PC-9 (cell line): ENCODE measurements around the gene EFHB. TPM values are rescaled to one million over a fixed set of nuclear protein-coding genes. Genes with fewer than 3 reads are reported as not detected.
A peak's percentile ranks its signal among the peaks of the same experiment; 100 is the strongest.

ENCODE experiments used
- BruUV-seq: library from RNA; stranded (reverse); fragments of 400-500 nt; replicated peaks from 2 replicates; lab custom pipeline; 2021; lab: Mats Ljungman, UMichigan
- CTCF ChIA-PET: fragments of 300-600 bp; sonication (Branson Sonifier 250); formaldehyde crosslinking; loops from one replicate; lab custom pipeline; 2022; ENCODE audit warnings: antibody characterized with exemption; lab: Charles Lee
- POLR2A ChIA-PET: fragments of 300-600 bp; sonication (Branson Sonifier 250); formaldehyde crosslinking; loops from one replicate; lab custom pipeline; 2022; ENCODE audit warnings: antibody characterized with exemption; ENCODE audit not compliant: unreplicated experiment; lab: Charles Lee
- DNase-seq, 2 experiments: peaks; one replicate each; pipeline versions ENCODE4 v3.0.0 to v3.0.0-alpha.2; 2015 to 2022; ENCODE audit warnings: mixed read lengths in 1 of 2
- H2AFZ ChIP-seq: fragments of 200-600 bp; sonication (generic); 2 replicates; pipeline ENCODE4 v1.8.1; 2017; ENCODE audit warnings: antibody characterized with exemption
- H3F3A ChIP-seq: fragments of 200-600 bp; sonication (generic); 2 replicates; pipeline ENCODE4 v1.8.1; 2017; ENCODE audit warnings: antibody characterized with exemption, mild to moderate bottlenecking, low read depth; ENCODE audit not compliant: insufficient read depth
- H3K27ac ChIP-seq: fragments of 200-600 bp; sonication (generic); 2 replicates; pipeline ENCODE4 v1.6.1; 2016; ENCODE audit warnings: mixed run types
- H3K27me3 ChIP-seq: fragments of 200-600 bp; sonication (generic); 2 replicates; pipeline ENCODE4 v1.6.1; 2016; ENCODE audit warnings: low read depth, mixed run types; ENCODE audit not compliant: insufficient read depth
- H3K36me3 ChIP-seq: fragments of 200-600 bp; sonication (generic); 2 replicates; pipeline ENCODE4 v1.6.1; 2016; ENCODE audit warnings: low read depth, mixed run types
- H3K4me1 ChIP-seq: fragments of 200-600 bp; sonication (generic); replicated peaks from 2 replicates; pipeline ENCODE4 v1.6.1; 2016; ENCODE audit warnings: mixed run types; ENCODE audit not compliant: insufficient read depth
- H3K4me2 ChIP-seq: fragments of 200-600 bp; sonication (generic); 2 replicates; pipeline ENCODE4 v1.6.1; 2017; ENCODE audit warnings: mixed run types
- H3K4me3 ChIP-seq: fragments of 200-600 bp; sonication (generic); 2 replicates; pipeline ENCODE4 v1.6.1; 2016; ENCODE audit warnings: mixed run types
- H3K79me2 ChIP-seq: fragments of 200-600 bp; sonication (generic); 2 replicates; pipeline ENCODE4 v1.6.1; 2017; ENCODE audit warnings: low read depth, mixed run types
- H3K9me2 ChIP-seq: fragments of 200-600 bp; sonication (generic); 2 replicates; pipeline ENCODE4 v1.8.1; 2017; ENCODE audit warnings: mild to moderate bottlenecking; ENCODE audit not compliant: insufficient read depth
- H3K9me3 ChIP-seq: fragments of 200-600 bp; sonication (generic); 2 replicates; pipeline ENCODE4 v1.8.1; 2016; ENCODE audit warnings: low read depth; ENCODE audit not compliant: insufficient read depth
- H4K20me1 ChIP-seq: fragments of 200-600 bp; sonication (generic); 2 replicates; pipeline ENCODE4 v1.8.1; 2017; ENCODE audit not compliant: insufficient read depth
- CTCF ChIP-seq: fragments of 200-600 bp; sonication (generic); conservative IDR thresholded peaks from 2 replicates; pipeline ENCODE4 v1.6.1; 2017; ENCODE audit warnings: mixed run types, antibody characterized with exemption, mild to moderate bottlenecking, moderate library complexity
- EZH2 ChIP-seq: fragments of 200-600 bp; sonication (generic); IDR thresholded peaks from 2 replicates; pipeline ENCODE4 v1.8.0; 2017; ENCODE audit warnings: antibody characterized with exemption, low read depth
- intact Hi-C: fragments of 100-400 bp; cut with micrococcal nuclease; formaldehyde crosslinking; loops from one replicate; pipeline ENCODE4 v1.10.0; 2022; ENCODE audit not compliant: unreplicated experiment
- total RNA-seq: library from RNA; stranded (reverse); gene quantifications from 2 replicates; pipeline ENCODE4 v1.2.3, GENCODE V29; 2021

EFHB gene
- total RNA-seq, 1 experiment from 2014 or later, result 2.8 TPM

- Histone ChIP-seq H4K20me1 (no peaks in the 10 kb centered on the region), H2AFZ (no peak overlapping the region), H3K4me1 (peaks cover 25% of the 10 kb centered on the region), H3K27me3 (no peaks in the 10 kb centered on the region), H3K9me2 (no peaks in the 10 kb centered on the region), H3K9me3 (no peaks in the 10 kb centered on the region), H3K36me3 (no peaks in the 10 kb centered on the region), H3F3A (peaks cover 18% of the 10 kb centered on the region), H3K27ac (peak overlapping the region; percentile 28), H3K79me2 (no peaks in the 10 kb centered on the region), H3K4me3 (no peak overlapping the region), H3K4me2 (peak overlapping the region; percentile 40)
- ChIA-PET POLR2A (interaction anchor here (0.6 kb wide), 4 partner anchors 34 to 316 kb away, joined by 4 to 7 read pairs (median 5); no protein-coding TSS in a partner anchor), CTCF (no interaction called here)
- no TSS peak for BruUV-seq
- TF ChIP-seq CTCF (no peak), EZH2 (no peak)
- peak in 1 of 2 experiments; percentile 70 for DNase-seq
- intact Hi-C loops, result no loop called here
These were observed 3.7 kb upstream of the EFHB start for GRCh38 chr3:19937459-19938294.

GRCh38 chr3:19932422-19932821 is 1.6 kb downstream of the EFHB start:
- peak overlapping the region; percentile 76 for H3K27ac ChIP-seq
- no peaks in the 10 kb centered on the region for H3K27me3 ChIP-seq
- H3K4me2 ChIP-seq, result peak overlapping the region; percentile 17; the same call in 1 of the 2 replicates
- H3K9me3 ChIP-seq, result no peaks in the 10 kb centered on the region
- H3K4me3 ChIP-seq, result no peak overlapping the region
- no peaks in the 10 kb centered on the region for H3K36me3 ChIP-seq
- TF ChIP-seq EZH2, result no peak
- no peak for TF ChIP-seq CTCF
- H2AFZ ChIP-seq, result no peak overlapping the region
- no peak for DNase-seq
- peaks cover 27% of the 10 kb centered on the region for H3F3A ChIP-seq
- H3K4me1 ChIP-seq, result peaks cover 25% of the 10 kb centered on the region
- BruUV-seq, result no TSS peak
- POLR2A ChIA-PET, result no interaction called here
- intact Hi-C loops, result loop anchor here (2.0 to 5.0 kb wide), 2 partner anchors 14 to 45 kb away; partner anchors contain the start of gene RAB5A
- no peaks in the 10 kb centered on the region for H3K79me2 ChIP-seq
- CTCF ChIA-PET, result no interaction called here
- H3K9me2 ChIP-seq, result no peaks in the 10 kb centered on the region
- no peaks in the 10 kb centered on the region for H4K20me1 ChIP-seq

DNA sequence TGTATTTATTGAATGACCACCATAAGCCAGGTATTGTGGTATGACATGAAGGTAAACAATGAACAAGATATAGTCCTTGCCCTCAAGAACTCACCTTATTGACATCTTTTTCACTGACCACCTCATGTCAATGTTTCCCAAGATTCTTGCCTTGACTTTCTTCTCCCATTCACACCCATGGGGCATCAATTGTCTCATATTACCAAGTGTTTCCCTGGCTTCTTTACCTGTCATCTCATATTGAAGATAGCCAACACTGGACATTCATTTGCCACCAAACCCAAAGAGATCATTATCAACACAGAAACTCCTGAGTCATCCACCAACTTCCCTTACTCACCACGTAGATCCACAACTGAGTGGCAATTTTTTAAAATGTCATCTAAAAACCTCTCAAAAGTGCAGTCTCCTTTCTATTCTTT is 2.2 kb downstream of the EFHB start:
- no TSS peak for BruUV-seq
- intact Hi-C loops, result loop anchor here (2.0 to 5.0 kb wide), 2 partner anchors 15 to 44 kb away; partner anchors contain the start of gene RAB5A
- Histone ChIP-seq H3K27ac (peak overlapping the region; percentile 76), H4K20me1 (no peaks in the 10 kb centered on the region), H3K4me2 (peak overlapping the region; percentile 17), H2AFZ (no peak overlapping the region; the same call in 1 of the 2 replicates), H3K4me3 (no peak overlapping the region), H3F3A (peaks cover 21% of the 10 kb centered on the region), H3K36me3 (no peaks in the 10 kb centered on the region), H3K27me3 (no peaks in the 10 kb centered on the region), H3K79me2 (no peaks in the 10 kb centered on the region), H3K9me2 (no peaks in the 10 kb centered on the region), H3K9me3 (no peaks in the 10 kb centered on the region), H3K4me1 (peaks cover 18% of the 10 kb centered on the region)
- CTCF ChIA-PET, result no interaction called here
- TF ChIP-seq CTCF (no peak), EZH2 (no peak)
- POLR2A ChIA-PET, result interaction anchor here (0.6 kb wide), 1 partner anchor 34 kb away, joined by 9 read pairs; no protein-coding TSS in a partner anchor
- DNase-seq, result peak in 1 of 2 experiments; percentile 74
